GM18951 (cell line): ENCODE data around the gene TRAP1.

ENCODE experiments used
- POLR2A ChIP-seq: IDR thresholded peaks from 4 replicates; pipeline ENCODE4 v1.6.1; 2011; ENCODE audit warnings: mild to moderate bottlenecking; ENCODE audit not compliant: insufficient read length, insufficient read depth; ENCODE audit errors: extremely low read depth
- in situ Hi-C: fragments of 300-500 bp; cut with MboI; formaldehyde crosslinking; loops from one replicate; pipeline ENCODE4 v1.12.0; 2022; ENCODE audit warnings: low sequenced_read_pairs, mixed read lengths, inconsistent platforms; ENCODE audit not compliant: unreplicated experiment

Gene TRAP1

DNA sequence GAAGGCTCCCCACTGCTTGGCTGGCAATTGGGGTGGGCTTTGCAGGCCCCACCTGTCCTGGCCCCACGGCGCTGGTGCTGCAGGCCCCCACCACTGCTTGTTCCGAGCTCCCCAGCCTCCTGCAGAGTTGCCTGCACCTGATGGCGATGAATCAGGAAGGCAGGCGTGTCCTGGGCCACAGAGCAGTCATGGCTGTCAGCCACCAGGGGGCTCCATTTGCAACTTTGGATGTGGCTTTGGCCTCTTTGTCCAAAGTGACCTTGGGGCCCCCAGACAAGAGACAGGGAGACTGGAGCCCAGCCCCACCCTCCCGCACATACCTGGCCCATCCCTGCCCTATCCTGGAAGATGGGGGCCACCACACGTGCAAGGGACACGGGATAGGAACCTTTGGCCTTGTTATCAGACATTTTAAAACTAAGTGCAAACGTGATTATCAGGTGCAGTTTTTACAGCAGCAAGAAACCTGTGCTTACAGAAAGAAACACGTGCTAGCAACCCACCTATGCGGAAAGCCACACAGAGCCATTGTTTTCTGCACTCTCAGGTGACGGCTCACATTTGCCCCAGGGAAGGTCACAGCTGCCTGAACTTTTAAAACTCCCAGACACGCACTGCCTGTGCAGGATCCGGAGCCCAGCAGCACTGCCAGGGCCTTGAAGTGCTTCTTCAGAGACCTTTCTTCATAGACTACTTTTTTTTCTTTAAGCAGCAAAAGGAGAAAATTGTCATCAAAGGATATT, 62.9 kb downstream of the TRAP1 start, which contains the start of gene DNASE1:
TSS of gene DNASE1 (plus strand) at position 443 of the 743 bp plus-strand sequence. CDS start 683 bp downstream, outside the sequence.
- TF ChIP-seq POLR2A = no peak
- in situ Hi-C loops = no loop called here

DNA sequence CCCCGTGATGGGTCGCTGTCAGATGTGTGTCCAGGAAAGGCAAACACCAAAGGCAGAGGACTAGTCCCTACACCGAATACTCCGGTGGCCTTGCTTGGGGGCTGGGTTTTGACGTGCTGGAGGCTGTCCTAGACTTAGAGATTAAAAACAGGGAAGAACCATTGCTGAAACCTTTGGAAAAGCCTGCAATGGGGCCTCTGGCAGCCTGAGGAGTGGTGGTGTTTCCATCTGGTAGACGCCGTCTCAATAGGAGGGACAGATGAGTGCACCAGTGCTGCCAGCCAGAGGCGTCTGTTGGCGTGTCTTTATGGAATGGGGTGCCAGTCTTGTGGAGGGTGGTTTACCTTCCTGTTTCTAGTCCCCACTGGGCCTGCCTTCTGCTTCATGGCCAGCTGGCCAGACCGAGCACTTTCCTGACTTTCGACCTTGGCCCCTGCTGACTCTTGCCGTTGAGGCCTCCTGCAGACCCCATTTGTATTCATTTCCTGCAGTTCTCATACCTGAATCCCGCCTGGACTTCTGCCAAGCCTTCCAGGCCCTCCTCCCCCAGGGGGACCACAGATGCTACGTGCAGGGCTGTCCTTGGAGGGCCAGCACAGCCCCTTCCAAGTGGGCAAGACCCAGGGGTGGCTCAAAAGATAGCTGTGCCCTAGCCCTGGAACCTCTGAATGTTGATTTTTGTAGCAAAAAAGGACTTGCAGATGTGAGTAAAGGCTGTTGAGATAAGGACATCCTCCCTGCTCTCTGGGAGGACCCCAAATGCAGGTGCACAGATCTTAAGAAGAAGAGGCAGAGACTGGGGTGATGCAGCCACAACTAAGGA, 64.7 kb downstream of the TRAP1 start:
- in situ Hi-C loops = no loop called here
- no peak for TF ChIP-seq POLR2A

DNA sequence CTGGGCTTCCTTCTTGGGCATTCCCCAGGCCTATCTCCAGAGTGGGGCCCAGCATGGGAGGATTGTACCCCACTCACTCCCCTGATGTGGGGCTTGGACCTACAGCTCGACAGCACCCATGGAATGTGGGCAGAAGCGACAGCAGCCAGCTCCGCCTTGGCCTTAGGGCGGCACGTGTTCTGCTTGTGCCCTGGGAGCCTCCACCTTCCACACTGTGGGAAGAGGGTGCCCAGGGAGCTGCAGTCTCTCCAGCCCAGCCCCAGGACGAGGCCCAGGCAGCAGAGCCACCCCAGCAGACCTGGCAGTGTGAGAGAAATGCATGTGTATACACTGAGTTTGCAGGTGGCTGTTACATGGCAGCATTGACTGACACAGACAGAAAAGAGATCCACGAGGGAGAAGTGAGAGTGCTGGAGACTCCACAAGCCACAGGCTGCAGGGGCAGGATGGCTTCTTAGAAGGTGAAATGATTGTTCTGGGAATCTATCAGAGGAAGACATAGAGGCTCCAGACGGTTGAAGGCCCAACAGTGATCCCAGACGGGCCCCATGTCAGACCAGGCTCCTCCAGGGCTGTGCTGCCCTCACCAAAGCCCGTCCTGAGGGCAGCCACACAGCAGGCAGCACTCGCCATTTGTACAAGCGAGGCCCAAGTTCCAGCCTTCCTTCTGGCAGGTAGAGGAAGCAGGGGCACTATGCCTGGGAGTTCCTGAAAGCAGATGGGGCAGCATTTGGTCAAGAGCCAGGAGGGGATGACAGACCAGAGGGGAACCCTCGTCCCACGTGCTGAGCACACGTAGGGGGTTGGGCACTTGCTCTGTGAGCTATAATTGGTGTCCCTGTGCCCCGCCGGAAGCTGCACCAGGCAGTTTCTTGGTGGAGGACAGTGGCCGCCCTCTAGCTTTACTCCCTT, 65.6 kb downstream of the TRAP1 start:
- in situ Hi-C loops = no loop called here
- no peak for TF ChIP-seq POLR2A

DNA sequence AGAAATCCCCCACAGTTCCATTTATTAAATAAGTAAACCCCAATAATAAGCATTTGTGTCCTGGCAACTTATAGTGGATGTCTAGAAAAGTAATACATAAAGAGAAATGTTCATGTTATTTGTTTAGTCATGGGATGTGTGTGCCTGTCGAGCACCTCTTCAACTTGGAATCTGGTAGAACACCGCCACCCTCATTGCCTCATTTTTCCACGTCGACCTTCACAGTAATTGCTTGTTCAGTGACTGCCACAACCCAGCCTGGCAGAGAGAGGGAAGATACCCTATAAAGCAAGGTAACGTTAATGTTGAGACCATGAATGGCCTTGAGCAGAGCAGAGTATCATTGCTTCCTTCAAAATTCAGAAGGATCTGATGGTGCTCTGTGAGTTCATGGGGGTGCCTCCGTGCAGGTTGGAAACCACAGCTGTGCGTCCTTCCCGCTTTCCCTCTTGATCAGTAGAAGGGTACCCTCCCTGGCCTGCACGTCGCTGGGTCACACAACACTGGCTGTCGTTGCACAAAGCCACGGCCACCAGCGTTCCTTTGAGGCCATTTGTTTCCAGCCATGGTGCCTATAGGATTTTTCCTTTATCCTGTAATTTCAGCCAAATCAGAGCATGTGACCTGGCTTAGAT, 66.6 kb downstream of the TRAP1 start:
- in situ Hi-C loops = no loop called here
- TF ChIP-seq POLR2A = no peak

DNA sequence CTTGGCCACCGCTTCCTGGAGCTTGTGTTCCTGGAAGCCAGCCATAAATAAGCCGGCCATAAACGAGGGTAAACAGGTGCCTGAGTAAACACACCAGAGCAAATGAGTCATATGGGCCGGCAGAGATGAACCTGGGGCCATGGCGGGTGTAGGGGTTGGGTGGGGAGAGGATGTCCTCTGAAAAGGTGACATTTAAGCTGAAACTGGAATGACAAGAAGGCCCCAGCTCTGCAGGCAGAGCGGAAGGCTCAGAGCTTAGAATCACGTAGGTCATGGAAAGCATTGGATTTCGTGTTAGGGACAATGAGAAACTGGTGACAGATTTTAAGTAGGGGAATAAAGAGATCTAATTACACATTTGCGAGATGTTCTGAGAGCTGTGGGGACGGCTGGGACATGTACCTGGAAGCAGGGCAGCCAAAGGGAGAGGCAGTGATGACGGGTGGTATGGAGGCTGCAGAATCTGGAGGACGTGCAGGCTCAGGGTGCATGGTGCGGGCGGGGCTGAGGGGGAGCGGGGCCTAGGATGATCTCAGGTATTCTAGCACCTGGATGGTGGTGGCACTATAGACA, 70.9 kb downstream of the TRAP1 start:
- in situ Hi-C loops = no loop called here
- no peak for TF ChIP-seq POLR2A

DNA sequence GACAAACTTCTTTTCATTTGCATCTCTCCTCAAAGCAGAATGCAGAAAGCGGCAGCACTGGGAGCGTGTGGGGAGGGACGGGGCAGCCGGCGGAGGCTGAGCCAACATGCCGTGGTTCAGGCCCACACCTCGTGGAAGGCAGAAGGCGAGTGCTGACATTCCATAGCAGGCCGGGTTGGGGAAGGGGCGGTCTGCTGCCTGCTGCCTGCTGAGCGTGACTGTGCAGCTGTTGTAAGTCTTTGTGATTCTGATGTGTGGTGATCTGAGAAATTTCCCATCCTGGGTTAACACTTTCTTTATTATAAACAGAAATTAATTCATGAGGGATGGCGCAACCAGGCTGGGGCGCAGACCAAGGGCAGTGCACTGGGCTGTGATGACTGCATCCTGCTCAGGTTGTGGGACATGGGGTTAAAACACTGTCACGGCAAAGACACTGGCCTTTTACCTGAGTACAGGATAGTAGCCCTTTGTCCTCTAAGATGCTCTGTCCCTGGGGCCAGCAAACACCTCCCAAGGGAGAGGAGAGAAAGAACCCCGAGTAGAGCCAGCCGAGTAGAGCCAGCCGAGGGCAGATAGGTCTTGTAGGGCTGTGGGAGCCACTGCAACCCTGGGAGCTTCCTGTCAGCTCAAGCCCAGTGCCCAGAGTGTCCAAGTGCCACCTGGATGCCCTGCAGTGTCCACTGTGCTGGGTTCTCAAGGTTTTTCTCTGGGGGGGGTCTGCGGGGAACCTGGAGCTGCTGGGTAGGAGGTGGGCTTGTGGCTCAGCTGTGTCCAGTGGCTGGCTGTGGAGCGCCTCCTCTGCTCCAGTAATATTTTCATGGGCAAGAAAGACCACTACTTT, 71.6 kb downstream of the TRAP1 start:
- in situ Hi-C loops = no loop called here
- TF ChIP-seq POLR2A = no peak

DNA sequence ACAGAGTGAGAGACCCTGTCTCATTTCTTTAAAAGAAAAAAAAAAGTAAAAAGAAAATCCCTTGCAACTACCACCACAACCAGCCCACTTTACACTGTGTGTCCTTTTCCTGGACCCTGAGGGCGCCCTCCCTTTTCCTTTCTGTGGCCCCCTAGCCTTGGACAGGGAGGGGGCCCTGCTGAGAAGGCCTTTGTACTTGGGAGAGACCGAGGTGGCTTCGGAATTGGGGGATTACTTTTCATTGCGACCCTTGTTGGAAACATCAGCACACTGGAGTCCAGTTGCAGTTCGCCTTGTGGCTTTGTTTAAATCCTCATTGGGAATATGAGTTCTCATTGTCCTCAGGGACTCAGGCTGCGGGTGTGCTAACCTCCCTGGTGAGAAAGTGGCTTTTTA, 72.2 kb downstream of the TRAP1 start:
- no peak for TF ChIP-seq POLR2A
- in situ Hi-C loops = no loop called here

DNA sequence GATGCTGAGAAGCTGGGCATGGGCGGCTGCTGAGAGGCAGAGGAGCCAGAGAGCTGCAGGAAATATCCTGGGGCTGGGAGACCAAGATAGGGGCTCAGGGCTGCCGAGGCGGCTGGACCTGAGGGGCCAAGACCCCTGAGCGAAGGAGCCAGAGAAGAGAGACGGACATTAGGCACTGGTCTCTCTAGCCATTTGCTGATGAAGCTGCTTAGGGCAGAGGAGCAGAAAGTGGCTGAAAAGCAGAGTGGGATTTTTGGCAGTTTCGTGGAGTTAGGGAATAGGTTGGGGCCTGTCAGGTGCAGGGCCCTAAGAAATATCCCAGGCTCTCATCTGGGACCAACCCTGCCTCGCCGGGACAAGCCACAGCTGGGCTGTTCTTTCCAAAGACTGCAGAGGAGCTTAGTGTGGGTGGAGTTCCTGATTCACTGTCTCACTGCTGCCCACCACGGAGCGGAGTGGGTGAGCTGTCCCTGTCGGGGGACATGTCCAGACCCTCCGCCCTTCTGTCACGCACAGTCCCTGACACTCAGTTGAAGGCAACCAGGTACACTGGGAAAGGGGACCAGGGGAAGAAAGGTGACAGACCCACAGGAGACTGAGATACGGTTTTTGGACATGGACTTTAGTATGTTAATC, 74.1 kb downstream of the TRAP1 start:
- no peak for TF ChIP-seq POLR2A
- in situ Hi-C loops = no loop called here

DNA sequence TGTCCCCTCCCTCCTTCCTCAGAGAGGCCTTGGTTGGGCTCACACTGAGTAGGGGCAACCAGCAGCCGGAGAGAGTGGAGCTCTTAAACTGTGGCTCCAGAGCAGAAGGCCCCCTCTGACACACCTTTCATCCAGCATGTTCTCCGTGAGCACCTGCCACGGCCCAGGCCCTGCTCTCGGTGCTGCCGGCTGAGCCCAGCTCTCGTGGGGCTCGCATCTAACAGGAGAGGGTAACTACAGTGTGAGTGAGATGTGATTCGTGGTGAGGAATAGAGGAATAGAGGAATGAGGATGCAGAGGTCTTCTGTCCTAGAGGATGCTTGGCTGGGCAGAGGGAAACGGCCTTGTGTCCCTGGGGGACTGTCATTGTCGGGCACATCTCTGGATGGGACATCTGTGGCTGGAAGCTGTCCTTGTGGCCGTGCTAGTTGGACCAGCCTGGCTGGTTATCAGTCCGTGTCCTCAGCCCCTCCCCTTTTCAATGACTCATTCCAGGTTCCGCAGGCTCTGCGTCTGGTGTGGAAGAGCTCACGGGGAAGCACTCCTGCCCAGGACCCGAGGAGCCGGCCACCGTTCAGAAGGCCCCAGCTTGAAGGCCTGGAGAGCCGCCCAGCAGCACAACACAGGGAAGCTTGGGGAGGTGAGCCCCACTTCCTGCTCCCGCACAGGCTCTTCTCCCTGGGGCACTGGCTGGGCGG, 74.8 kb downstream of the TRAP1 start:
- no peak for TF ChIP-seq POLR2A
- in situ Hi-C loops = no loop called here

DNA sequence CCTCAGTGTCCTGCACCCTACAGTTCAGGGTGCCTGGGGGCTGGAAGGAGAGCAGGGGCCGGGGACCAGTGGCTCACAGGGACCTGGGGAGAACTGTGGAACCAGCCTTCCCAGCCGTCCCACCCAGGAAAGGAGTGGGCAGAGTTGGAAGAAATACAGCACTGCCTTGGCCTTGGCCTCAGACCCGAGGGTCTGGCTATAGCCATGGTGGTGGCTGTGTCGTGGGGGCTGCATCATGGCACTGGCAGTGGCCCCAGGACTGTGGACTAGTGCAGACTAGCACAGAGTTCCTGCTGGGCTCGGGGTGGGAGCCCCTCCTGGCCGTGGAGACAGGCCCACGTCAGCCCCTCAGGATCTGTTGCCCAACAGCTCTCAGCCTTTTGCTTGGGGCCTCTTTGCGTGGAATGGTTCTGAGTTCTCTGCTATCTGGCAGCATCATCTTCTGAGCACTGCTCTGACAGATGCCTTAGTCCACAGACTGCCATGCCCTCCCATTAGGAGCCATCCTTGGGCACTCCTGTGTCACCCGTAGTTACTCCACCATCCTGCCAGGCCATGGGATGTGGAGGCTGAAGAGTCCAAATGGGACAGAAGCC, 75.4 kb downstream of the TRAP1 start:
- TF ChIP-seq POLR2A = no peak
- in situ Hi-C loops = no loop called here
